Activated CD4-positive, alpha-beta T cell treated with anti-CD3 and anti-CD28 coated beads, Interleukin-2, amount 10 ng/mL, durations not matched to agents 24 days and 14 days (primary cell): ENCODE measurements around the gene NPIPA7. TPM values are rescaled to one million over a fixed set of nuclear protein-coding genes. Genes with fewer than 3 reads are reported as not detected.

Experiments used
- total RNA-seq: library from RNA; stranded (reverse); gene quantifications from 2 replicates; pipeline ENCODE4 v1.2.3, GENCODE V29; 2022

The NPIPA7 gene
- total RNA-seq, 1 donor from 2014 or later, result 7.5 TPM

Other genes starting within 250 kb of the NPIPA7 start
- not detected in 2 replicates for gene ABCC6, start 155.6 kb upstream of the NPIPA7 start, total RNA-seq
- 43.4 and 51.6 TPM in 2 replicates for gene NOMO3, start 146.6 kb upstream of the NPIPA7 start, total RNA-seq